HUES64 (cell line): ENCODE results near the gene SFXN5. TPM values are rescaled to one million over a fixed set of nuclear protein-coding genes. Genes with fewer than 3 reads are reported as not detected.
A peak's percentile ranks its signal among the peaks of the same experiment; 100 is the strongest.
"Not testable (repeated sequence)": the region's sequence is repeated elsewhere in the genome, so short reads cannot be mapped to it uniquely, and the experiment has no call there.

ENCODE experiments used
- H3K27ac ChIP-seq: 2 replicates; pipeline ENCODE4 v1.7.0; 2013; ENCODE audit warnings: low read depth, low read length, inconsistent platforms
- H3K27me3 ChIP-seq: 2 replicates; pipeline ENCODE4 v1.6.1; 2013; ENCODE audit warnings: mild to moderate bottlenecking, low read length; ENCODE audit not compliant: insufficient read depth
- H3K36me3 ChIP-seq: 2 replicates; pipeline ENCODE4 v1.6.1; 2013; ENCODE audit warnings: mild to moderate bottlenecking, low read length; ENCODE audit not compliant: insufficient read depth
- H3K4me1 ChIP-seq: 2 replicates; pipeline ENCODE4 v1.6.1; 2013; ENCODE audit warnings: mild to moderate bottlenecking, low read length, moderate library complexity; ENCODE audit not compliant: insufficient read depth
- H3K4me3 ChIP-seq: 2 replicates; pipeline ENCODE4 v1.5.1; 2013; ENCODE audit warnings: mild to moderate bottlenecking, low read length, moderate library complexity
- H3K9ac ChIP-seq: 2 replicates; pipeline ENCODE4 v1.6.1; 2013; ENCODE audit warnings: mild to moderate bottlenecking, low read depth, low read length
- H3K9me3 ChIP-seq: 2 replicates; pipeline ENCODE4 v1.6.1; 2013; ENCODE audit warnings: low read depth, low read length; ENCODE audit not compliant: insufficient read depth
- WGBS: fragments of 150-250, 120-280 bp; methylation state at CpG from one replicate; pipeline ENCODE4 v1.1.7; 2013; ENCODE audit warnings: missing lambda C conversion rate; 5-methylcytosine and 5-hydroxymethylcytosine counted together
- polyA plus RNA-seq, 2 experiments: library from polyadenylated mRNA; stranded (reverse); fragments of 50-300 nt; gene quantifications; one replicate each; pipeline ENCODE4 v1.2.3, GENCODE V29; 2013

The SFXN5 gene
- 17.9 TPM for polyA plus RNA-seq (2013, experiment 1 of 2)
- polyA plus RNA-seq (2013, experiment 2 of 2): 13.3 TPM

DNA sequence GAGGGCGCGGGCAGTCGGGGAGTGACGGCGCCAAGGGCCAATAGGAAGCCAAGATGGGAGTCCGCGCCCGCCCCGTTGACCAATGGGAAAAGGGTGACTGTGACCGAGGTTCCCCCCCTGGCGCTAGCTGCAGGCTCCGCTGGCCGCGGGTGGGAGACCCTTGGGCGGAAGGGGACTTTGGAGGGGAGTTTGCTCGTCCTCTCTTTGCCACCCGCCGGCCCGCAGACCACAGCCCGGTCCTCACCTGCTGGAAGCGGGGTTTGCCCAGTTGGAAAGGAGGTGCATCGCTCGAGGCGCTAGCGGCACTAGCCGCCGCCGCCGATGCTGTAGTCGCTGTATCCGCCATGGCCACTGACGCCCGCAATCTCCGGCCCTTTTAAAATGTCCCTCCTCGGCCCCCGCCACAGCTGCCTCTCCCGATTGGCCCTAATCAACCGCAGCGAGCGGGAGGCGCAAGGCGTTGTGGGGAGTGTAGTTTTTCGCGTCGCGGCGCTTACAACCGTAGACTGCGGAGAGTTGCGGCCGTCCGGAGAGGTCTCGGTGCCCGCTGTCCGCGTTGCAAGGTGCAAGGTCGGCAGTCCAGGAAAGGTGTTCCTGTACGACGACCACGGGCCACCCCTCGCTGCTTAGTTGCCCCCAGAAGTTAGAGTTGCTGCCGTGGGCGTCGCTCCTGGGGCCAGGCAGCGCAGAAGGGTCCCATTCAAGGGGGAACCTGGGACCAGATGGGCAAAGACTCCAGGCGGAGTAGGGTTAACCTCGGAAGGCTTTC is at the start of gene SFXN5:
Gene SFXN5, minus strand, starts transcription at position 353 of the 769 bp plus-strand sequence. Its CDS starts 7 bp downstream, at position 346.
- no peaks in the 10 kb centered on the region for H3K9me3 ChIP-seq
- H3K4me1 ChIP-seq: peaks cover 18% of the 10 kb centered on the region; the same call in 1 of the 2 replicates
- no peaks in the 10 kb centered on the region for H3K36me3 ChIP-seq
- no peaks in the 10 kb centered on the region for H3K27me3 ChIP-seq
- 1% methylated on average over 67 of the region's 67 CpGs for WGBS
- H3K27ac ChIP-seq: peak within 1 kb of the TSS; percentile 90
- peak within 1 kb of the TSS; percentile 85 for H3K4me3 ChIP-seq
- H3K9ac ChIP-seq: peak within 1 kb of the TSS; percentile 88

DNA sequence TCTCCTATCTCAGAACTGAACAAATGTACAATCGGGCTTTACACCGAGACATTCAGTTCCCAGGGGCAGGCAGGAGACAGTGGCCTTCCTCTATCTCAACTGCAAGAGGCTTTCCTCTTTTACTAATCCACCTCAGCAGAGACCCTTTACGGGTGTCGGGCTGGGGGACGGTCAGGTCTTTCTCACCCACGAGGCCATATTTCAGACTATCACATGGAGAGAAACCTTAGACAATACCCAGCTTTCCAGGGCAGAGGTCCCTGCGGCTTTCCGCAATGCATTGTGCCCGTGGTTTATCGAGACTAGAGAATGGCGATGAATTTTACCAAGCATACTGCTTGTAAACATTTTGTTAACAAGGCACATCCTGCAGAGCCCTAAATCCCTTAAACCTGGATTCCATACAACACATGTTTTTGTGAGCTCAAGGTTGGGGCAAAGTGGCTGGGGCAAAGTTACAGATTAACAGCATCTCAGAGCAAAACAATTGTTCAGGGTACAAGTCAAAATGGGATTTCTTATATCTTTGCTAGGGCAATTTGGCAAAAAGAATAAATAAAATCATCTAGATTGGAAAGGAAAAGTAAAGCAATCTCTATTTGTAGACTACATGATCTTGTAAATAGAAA is 48.2 kb upstream of the SFXN5 start:
- not testable (repeated sequence) for H3K27me3 ChIP-seq, H3K4me1 ChIP-seq, H3K9me3 ChIP-seq, H3K9ac ChIP-seq, H3K4me3 ChIP-seq, H3K36me3 ChIP-seq, H3K27ac ChIP-seq
- 90% methylated on average over 11 of the region's 11 CpGs for WGBS

DNA sequence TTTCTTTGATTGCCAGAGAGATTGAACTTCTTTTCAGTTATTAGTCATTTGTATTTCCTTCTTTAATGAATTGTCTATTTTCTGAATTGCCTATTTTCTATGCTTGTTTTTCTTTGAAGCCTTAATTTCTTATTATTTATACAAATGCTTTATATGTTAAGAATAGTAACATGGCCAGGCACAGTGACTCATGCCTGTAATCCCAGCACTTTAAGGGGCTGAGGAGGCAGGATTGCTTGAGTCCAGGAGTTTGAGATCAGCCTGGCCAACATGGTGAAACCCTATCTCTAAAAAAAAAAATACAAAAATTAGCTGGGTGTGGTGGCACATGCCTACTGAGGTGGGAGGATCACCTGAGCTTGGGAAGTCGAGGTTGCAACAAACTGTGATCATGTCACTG is 45.9 kb upstream of the SFXN5 start:
- Histone ChIP-seq H3K9ac (no peak overlapping the region), H3K9me3 (no peaks in the 10 kb centered on the region), H3K4me3 (no peak overlapping the region), H3K27me3 (peaks cover 23% of the 10 kb centered on the region), H3K27ac (no peak overlapping the region), H3K36me3 (no peaks in the 10 kb centered on the region), H3K4me1 (no peaks in the 10 kb centered on the region)
- WGBS: 83% methylated on average over 1 of the region's 1 CpG

GRCh38 chr2:73116182-73116960 is 44.9 kb upstream of the SFXN5 start:
- Histone ChIP-seq H3K9me3 (no peaks in the 10 kb centered on the region), H3K36me3 (no peaks in the 10 kb centered on the region), H3K4me3 (no peak overlapping the region), H3K4me1 (0 out of 2 replicates have a peak, but pooled peaks cover 1% of the 10 kb centered on the region), H3K9ac (no peak overlapping the region), H3K27ac (no peak overlapping the region), H3K27me3 (peaks cover 33% of the 10 kb centered on the region)
- WGBS: 78% methylated on average over 7 of the region's 8 CpGs

DNA sequence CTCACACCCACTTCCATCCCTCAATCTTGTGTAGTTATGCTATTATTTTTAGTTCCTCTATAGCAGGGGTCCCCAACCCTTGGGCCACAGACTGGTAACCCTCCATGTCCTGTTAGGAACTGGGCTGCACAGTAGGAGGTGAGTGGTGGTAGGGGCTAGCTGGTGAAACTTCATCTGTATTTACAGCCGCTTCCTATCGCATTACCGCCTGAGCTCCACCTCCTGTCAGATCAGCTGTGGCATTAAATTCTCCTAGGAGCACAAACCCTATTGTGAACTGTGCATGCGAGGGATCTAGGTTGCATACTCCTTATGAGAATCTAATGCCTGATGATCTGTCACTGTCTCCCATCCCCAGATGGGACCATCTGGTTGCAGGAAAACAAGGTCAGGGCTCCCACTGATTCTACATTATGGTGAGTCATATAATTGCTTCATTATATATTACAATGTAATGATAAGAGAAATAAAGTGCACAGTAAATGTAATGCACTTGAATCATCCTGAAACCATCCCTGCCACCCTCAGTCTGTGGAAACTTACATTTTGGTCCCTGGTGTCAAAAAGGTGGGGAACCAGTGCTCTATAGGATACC is 42.9 kb upstream of the SFXN5 start:
- Histone ChIP-seq H3K4me3 (no peak overlapping the region), H3K27ac (no peak overlapping the region), H3K9ac (no peak overlapping the region)

DNA sequence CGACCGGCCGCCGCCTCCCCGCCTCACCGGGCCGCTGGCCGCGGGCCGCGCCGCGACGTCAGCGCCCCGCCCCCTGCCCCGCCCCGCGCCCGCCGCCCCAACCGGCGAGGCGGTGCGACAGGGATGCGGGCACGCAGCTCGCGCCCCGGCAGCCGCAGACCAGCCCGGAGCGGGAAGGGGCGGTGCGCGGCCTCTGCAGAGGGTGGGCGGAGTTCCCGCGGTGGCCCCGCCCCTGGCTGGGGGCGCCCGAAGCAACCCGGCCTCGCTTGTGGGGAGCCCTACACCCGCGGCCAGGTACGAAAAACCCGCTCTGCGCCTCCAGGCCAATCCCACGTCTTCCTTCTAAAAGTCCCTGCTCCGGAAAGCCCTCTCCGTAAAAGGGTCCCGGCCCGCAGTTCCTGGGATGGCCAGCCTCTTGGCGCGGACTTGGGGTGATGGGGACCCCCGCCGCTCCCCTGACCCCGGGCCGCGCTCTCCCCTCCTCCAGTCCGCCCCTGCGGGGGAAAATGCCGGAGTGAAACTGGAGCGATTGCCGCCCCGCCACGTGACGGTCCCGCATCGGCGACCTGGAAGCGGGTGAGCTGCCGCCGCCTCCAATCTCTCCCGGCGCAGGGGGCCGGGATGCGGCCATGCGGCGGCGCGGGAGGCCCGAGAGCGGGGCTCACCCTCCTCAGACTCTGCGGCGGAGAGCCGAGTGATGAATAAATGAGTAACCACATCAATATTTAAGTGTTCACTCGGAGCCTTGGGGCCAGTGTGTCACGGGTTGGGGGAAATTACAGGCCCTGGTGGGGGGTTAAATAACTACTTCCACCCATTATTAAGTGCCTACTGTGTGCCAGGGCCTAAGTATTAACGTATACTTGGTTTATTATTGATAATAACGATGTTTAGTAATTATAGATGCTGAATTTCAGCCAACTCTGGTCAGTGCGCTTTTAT is 41.7 kb upstream of the SFXN5 start, which contains the start of gene RAB11FIP5:
Gene RAB11FIP5, minus strand, starts transcription at position 36 of the 942 bp plus-strand sequence. CDS start 171 bp downstream, outside the sequence.
- peak within 1 kb of the TSS; percentile 69; the same call in 1 of the 2 replicates for H3K27ac ChIP-seq
- H3K9me3 ChIP-seq: no peaks in the 10 kb centered on the region
- H3K9ac ChIP-seq: peak within 1 kb of the TSS; percentile 71
- H3K36me3 ChIP-seq: no peaks in the 10 kb centered on the region
- peaks cover 14% of the 10 kb centered on the region; the same call in 1 of the 2 replicates for H3K4me1 ChIP-seq
- under 1% methylated on average over 88 of the region's 93 CpGs for WGBS
- H3K4me3 ChIP-seq: peak within 1 kb of the TSS; percentile 81
- H3K27me3 ChIP-seq: peaks cover 33% of the 10 kb centered on the region

More for the DNA sequence above, 42.9 kb upstream of the SFXN5 start:
- peaks cover 33% of the 10 kb centered on the region for H3K27me3 ChIP-seq
- 85% methylated on average over 4 of the region's 4 CpGs for WGBS
- peaks cover 14% of the 10 kb centered on the region; the same call in 1 of the 2 replicates for H3K4me1 ChIP-seq
- H3K9me3 ChIP-seq: no peaks in the 10 kb centered on the region
- no peaks in the 10 kb centered on the region for H3K36me3 ChIP-seq

DNA sequence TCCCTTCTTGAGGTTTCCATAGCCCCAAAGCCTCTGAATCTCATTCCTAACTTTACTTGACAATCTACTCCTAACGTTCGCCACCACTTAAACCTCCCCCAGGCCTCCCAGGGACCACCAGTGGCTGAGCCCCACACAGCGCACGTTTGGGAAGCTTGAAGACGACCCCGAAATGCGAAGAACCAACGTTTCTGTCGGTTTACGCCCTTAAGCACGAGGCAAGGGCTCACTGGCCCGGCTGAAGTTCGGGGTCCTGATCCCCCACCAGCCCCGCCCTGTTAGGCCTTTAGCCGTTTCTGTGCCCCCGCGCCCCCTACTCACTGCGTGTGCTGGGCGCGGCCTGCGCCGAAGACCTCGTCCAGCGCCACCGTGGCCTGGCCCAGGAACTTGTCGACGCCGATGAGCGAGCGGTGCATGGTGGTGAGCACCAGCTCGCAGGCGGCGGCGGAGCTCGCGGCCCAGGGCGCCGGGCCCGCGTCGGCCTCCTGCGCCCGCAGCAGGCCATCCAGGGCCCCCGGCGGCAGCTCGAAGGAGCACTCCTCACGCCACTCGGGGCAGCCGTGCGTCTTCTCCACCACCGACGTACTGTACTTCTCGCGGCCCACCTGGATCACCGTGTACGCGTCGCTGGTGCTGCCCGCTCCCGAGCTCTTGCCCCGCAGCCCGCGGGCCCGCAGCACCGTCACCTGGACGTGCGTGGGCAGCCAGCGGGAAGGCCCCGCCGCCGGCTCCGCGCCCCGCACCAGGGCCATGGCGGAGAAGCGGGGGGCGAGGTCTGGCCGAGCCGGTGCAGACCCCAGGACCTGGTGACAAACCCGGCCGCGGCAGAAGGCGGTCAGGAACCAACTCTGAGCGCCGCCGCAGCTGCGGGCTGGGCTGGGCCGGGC is 40.8 kb upstream of the SFXN5 start:
- Histone ChIP-seq H3K9ac (peak overlapping the region; percentile 48; the same call in 1 of the 2 replicates), H3K9me3 (no peaks in the 10 kb centered on the region), H3K4me3 (peak overlapping the region; percentile 81), H3K36me3 (no peaks in the 10 kb centered on the region), H3K27me3 (peaks cover 33% of the 10 kb centered on the region), H3K27ac (no peak overlapping the region; the same call in 1 of the 2 replicates), H3K4me1 (peaks cover 14% of the 10 kb centered on the region; the same call in 1 of the 2 replicates)
- WGBS: under 1% methylated on average over 88 of the region's 88 CpGs

DNA sequence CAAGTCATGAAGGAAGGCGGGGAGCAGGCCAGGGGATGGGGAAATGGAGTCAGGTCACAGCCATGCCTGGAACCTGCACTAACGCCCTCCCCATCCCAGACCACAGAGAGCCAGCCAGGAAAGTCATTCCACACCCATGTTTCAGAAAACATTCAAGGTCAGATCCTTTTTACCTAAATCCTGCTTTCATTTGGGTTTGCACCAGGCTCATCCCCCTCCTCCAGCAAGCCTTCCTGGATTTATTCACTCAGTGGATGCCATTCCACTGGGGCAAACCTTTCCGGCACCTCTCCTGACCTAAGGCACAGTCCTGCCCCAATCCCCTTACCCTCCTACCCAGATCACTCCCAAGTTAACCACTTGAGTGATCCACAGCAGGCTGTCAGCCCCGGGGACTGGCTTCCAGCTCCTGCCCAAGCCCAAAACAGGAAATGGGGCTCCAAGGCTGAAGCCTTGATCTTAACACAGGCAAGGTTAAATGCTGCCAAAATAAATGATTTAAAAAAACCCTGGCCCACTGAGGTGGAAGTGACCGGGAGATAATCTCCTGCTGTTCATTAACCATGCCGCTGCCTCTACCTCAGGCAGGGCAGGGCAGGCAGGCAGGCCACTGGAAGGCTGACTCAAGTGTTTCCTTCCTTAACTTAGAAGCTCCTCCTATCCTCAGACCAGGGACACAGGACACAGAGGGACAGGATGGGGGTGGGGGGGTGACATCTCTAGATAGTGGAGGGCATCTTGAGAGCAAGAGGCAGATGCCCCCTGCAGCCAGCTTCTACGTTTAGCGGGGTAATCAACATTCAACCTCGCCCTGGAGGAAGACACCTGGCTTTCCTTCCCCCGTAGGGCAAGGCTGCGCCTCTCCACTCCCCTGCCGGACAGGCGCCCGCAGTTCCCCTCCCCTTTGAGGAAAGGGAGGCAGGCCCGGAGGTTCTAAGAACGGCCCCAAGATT is 39.8 kb upstream of the SFXN5 start:
- Histone ChIP-seq H3K27ac (no peak overlapping the region; the same call in 1 of the 2 replicates), H3K27me3 (peaks cover 29% of the 10 kb centered on the region), H3K36me3 (no peaks in the 10 kb centered on the region), H3K4me3 (peak overlapping the region; percentile 81), H3K9ac (peak overlapping the region; percentile 48; the same call in 1 of the 2 replicates), H3K4me1 (peaks cover 14% of the 10 kb centered on the region; the same call in 1 of the 2 replicates), H3K9me3 (no peaks in the 10 kb centered on the region)
- 14% methylated on average over 16 of the region's 16 CpGs for WGBS
